GM21723 (cell line): ENCODE measurements around the gene DISC1.
A peak's percentile ranks its signal among the peaks of the same experiment; 100 is the strongest.

Experiments used
- ATAC-seq: cut with Tn5 transposase; IDR thresholded peaks from one replicate; pipeline ENCODE4 v1.9.1; 2021; ENCODE audit warnings: mild to moderate bottlenecking, moderate library complexity; ENCODE audit not compliant: unreplicated experiment

DISC1 gene

DNA sequence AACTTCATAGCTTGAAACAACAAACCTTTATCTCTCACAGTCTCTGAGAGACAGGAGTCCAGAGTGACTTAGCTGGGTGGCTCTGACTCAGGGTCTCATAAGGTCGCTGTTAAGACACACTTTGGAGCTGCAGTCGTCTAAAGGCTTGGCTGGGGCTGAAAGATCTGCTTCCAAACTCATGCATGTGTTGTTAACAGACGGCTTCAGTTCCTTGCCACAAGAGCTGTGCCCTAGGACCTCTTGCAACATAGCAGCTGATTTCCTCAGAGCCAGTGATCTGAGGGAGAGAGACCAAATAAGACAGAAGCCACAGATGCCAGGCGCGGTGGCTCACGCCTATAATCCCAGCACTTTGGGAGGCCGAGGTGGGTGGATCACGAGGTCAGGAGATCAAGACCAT lies 176.8 kb downstream of the DISC1 start:
- no peak for ATAC-seq

DNA sequence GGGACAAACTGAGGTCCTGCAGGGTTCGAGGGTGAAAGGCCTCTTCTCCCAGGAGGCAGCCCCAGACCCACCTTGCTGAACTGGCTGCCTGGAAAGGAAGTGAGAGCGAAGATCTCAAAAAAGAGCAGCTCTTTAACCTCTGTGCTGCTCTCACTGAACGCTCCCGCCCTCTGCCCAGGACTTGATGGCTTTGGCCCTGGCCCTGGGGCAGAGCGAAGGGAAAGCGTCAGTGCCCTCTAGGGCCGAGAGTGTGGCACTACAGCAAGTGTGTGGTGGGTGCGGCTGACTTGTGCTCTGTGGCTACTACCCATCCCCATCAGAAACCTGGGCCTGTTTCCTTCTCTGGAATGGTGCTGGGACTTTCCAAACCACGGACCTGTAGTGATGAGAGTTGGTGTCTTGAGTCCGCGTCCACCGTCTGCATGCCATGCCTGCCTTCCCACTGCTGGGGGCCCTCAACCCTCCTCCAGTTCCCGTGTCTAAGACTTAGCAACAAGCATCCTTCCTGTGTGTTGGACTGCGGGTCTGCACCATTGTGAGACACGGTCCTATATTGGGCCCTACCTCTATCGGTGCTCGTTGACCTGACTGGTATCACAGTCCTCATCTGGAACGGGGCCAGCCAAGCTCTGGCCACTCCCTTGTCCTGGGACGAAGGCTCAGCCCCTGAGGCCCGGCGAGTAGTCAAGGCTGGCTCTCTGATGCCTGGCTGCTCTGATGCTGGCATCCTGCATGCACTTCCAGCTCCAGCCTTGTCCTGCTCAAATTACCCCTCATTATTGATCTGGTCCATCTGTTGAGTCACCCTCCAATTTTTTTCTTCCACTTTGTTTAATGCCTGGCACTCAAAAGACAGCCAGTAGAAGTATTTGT lies 180.3 kb downstream of the DISC1 start:
- ATAC-seq, result peak; percentile 92

DNA sequence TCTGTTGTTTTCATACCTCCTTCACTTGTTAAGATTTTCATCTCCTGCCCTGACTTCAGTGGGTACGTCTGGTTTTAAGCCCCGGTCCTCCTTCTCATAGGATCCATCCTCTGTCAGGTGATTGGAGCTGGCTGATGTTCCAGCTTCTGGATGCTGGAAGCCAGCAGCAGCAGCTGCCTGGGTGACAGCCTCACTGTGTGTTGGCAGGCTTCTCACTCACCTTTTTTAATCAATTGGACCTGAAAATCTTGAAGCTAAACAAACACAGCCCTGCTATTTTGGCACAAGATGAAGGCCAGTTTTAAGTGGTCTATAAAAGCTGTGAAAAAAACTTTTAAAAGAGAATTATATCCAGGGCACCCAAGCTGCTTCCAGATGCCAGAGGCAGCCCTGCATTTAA lies 181.0 kb downstream of the DISC1 start:
- ATAC-seq, result no peak

DNA sequence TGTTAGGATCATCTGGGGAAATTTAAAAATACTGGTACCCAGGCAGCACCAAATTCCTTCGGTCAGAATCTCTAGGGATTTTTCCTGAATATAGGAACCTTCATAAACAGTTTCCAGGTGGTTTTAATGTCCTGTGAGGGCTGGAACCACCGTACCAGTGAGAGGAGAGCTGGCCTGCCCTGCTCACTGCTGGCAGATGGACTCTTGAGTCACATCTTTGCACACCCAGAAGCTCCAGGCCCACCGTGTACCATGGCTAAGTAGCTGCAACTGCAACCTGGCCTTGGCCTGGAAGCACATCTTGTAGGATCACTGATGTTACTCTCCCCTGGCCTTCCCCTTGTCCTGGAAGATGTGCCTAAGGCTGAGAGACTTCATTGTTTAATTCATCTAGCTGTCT lies 181.5 kb downstream of the DISC1 start:
- no peak for ATAC-seq

DNA sequence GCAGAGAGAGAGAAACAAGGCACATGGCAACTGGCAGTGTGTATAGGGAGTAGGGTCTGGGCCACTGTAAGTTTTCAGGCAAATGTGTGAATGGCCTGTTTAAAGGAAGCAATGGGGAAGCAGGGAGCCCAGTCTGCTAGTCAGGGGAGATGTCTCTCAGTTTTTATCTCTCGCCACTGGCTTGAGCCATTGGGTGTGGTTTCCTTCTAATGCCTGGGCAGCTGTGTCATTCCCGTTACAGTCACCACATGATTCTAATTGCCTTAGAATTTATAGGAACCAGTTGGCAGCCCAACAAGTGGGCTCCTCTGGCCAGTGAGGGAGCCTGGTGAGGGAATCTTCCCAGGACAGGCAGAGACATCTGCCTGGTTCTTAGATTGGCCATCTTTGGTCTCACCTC lies 182.4 kb downstream of the DISC1 start:
- no peak for ATAC-seq

DNA sequence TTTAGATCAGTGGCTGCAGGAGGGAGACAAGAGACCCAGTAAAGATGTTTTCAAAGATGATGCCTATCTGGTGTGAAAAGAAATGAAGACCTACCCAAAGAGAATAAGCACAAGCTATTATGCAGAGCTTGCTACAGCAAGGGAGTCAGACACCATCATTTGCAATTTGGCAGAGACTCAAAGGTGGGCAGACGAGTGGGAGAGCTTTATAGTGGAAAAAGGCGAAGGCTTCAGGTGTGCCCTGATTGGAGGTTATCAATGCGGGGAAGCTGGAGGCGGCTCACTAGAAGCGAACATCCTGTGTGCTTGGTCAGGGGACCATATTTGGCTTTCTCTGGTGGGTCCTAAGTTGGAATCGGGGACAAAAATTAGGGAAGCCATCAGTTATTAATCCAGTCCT lies 183.8 kb downstream of the DISC1 start:
- ATAC-seq, result no peak

DNA sequence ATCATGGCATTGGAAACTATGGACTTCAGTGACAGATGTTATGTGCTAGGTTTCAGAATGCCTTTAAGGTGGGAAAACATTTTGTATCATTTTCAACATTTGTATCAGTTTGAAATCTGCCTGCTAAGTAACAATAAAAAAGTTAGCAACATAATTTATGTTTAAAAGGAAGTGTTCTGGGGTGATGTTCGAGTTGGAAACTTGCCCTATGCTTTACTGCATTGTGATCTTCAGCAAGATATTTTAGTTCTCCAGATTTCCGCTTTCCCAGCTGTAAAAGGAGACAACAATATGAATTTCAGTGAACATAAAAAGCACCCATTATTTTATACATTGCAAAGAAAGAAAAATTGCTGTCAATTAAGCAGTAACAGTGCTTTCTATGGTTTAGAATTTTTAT lies 187.4 kb downstream of the DISC1 start:
- no peak for ATAC-seq

DNA sequence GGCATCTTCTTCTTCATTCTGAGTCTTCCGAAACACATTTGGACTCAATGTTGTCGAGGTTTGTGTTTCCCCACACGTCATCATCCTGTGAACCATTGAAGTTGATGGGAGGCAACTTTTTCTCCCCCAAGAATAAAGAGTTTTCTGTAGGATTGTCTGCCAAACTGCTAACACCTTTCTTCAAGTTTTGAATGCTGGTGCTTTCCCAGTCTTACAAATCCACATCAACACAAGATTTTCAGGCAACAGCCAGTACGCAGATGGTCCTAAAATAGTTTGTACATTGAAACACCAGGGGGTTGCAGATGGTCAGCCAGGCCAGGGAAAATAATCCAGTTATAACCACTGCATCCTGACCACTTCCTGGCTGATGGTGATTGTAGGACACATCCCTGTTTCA lies 187.9 kb downstream of the DISC1 start:
- no peak for ATAC-seq

DNA sequence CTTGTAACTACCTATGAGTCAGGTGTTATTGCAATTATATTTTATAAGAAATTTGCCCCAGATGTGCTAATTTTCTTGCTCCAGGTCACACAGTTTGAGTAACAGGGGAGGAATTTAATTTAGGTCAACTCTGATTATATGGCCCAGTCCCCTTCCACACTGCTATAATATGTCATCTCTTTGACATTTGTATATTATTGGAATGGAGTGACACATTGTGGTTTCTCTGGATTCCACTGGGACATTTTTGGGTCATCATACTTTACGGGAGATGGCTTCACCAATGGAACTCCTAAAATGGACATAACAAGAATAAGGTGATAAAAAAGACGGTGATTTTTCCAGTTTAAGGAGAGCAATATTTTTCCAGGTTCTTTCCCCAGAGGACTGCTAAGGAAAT lies 191.2 kb downstream of the DISC1 start:
- no peak for ATAC-seq

DNA sequence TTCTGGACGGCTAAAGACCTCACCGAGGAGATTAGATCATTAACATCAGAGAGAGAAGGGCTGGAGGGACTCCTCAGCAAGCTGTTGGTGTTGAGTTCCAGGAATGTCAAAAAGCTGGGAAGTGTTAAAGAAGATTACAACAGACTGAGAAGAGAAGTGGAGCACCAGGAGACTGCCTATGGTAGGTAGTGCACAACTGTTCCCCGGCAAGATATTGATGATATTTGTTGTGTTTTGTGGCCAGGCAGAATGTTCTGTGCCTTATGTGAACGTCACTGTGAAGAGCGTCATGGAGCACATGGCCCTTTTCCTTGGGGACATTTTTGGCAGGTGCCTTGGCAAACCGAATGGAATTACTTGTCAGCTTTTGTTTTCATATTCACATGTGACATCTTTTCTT lies 191.7 kb downstream of the DISC1 start:
- ATAC-seq, result no peak

DNA sequence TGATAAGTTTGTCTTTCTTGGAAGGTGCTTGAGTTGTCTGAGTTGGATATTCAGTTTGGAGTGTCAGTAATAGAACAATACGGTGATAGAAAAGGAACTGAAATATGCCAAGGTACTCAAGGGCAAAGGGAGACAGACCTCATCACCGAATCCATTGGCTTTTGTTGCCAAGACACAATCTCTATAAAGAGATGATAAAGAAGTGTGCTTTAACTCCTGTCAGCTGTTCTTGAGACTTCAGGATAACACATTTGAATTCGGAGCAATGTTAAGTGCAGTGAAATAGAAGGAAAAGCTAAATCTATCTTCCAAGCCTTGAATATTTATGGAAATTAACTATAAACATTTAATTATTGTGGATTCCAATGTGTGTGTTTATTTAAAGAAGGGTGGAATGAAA lies 194.7 kb downstream of the DISC1 start:
- no peak for ATAC-seq

DNA sequence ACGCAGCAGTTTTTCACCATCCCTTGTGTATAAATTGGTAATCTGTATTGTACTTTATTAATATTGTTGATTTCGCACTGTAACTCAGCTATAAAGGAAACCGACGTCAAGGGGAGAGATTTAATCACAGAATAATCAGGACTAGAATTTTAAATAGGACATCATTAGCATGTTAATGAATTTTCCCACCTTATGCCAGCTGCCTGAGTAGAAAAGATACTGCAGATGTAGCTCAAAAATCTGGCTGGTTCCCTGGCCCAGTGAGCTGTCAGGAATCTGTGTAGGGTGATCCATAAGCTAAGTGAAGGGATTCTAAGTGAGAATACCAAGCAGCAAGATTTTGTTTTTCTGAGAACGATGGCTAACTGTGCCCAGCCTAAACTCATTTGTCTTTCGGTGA lies 195.5 kb downstream of the DISC1 start:
- no peak for ATAC-seq

DNA sequence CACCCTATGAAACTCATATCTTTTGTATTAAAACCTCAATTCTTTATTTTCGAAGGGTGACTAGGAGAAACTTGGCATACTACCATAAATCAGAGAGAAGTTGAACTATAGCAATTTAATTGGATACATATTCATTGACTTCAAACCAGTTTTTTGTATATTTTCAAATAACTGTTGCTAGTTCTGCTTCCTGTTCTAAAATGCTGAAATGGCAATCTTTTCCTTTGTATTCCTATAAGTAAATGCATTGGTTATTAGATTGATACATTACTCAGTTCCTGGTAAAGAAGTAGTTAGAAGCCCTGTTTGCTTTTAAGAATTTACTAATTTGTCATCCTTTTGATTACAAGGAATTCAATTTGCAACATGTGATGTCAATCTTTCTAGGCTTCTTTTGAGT lies 200.0 kb downstream of the DISC1 start:
- no peak for ATAC-seq

DNA sequence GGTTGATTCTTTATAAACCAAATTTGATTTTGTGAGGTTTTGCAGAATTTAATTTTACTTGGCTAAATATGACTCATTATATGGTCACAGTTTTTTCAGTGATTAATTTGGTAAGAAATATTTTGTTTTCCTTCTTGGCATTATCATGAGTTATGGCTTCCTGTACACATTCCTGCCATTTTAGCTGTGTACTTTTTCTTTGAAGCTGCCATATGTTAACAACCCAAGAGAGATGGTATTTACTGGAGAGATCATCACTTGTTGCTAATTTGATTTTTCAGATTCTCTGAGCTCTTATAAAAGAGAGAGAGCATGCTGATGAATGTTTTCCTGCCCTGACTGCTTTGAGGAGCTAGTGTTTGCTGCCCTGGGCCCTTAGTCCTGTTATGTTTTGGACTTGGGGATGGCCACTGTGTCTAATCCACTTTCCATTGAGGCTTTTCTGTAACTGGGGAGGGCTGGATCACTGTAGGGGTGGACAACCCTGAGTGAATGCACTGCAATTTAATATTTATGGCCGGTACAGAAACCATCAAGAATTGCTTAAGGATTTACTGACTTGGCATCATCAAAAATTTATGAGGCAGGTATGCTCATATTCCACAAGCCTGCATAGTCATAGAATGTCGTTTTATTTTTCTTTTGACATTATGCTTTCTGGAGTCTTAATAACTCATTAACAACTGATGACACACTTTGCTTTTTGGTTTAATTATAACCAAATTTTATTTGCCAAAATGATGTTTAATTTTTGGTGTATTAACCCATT lies 200.9 kb downstream of the DISC1 start:
- ATAC-seq, result no peak

DNA sequence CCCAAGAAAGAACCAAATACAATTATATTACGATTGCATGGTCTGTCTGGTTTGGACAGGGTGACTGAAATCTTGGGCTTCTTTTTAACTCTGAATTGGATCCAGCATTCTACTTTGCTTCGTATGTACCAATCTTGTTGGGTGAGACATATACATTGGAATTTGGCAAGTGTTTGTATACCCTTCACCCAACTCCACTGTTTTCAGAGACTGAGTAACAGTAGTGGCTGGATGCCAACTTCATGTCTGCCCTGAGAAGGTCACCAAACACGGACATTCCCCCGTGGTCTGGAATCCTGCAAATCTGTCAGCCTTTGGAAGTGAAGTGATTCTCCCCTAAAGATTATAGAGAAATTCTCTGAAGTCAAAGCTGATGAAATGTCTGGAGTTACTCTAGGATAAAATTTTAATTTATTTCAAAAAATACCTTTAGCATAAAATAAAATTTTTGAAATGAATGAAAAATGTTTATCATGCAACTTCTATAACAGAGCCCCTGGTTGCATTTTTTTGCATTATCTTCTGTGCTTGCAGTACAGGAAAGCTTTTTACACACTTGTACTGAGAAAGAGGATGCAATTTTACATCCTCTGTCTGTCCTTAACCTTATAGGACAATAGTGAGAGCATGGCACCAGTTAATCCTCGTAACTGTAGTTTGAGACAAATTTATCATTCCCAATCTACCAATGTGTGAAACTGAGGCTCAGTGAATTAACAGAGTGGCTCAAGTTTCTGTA lies 201.8 kb downstream of the DISC1 start:
- ATAC-seq, result no peak

DNA sequence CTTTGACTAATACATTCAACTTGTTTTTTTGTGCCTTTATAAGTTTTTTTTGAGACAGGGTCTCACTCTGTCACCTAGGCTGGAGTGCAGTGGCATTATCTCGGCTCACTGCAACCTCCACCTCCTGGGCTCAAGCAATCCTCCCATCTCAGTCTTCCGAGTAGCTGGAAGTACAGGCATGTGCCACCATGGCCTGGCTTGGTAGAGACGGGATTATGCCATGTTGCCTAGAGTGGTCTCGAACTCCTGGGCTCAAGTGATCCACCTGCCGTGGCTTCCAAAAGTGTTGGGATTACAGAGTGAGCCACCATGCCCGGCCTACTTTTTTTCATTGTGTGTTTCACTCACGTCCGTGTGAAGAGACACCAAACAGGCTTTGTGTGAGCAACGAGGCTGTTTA lies 202.7 kb downstream of the DISC1 start:
- no peak for ATAC-seq

DNA sequence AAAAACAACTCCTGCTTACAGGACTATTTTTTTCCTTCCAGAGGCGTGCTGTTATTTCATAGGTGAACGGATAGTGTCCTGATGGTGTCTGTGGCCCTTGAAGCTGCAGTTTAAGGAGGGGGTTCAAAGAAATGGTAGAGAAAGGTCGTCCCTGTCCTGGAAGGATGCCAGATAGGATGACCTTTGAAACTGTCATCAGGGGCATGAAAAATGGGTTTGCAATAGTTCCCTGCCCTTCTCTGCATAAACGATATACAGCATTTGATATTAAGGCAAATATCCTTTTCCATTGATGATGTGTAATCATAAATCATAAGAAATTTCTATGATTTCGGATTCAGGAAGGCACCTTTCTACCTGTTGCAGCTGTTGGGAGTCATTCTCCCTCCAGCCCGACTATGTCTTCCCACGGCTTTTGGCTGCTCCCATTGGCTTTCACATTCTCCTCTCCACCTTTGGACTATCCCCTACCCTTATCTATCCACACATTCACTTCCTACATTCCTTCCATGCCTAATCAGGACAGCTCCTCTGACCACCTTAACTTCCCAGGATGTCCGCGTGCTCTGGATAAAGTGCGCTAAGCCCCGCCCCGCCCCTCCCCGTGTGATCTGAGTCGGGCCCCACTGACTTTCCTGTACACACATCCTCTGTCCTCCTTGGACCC lies 209.8 kb downstream of the DISC1 start:
- ATAC-seq, result no peak

DNA sequence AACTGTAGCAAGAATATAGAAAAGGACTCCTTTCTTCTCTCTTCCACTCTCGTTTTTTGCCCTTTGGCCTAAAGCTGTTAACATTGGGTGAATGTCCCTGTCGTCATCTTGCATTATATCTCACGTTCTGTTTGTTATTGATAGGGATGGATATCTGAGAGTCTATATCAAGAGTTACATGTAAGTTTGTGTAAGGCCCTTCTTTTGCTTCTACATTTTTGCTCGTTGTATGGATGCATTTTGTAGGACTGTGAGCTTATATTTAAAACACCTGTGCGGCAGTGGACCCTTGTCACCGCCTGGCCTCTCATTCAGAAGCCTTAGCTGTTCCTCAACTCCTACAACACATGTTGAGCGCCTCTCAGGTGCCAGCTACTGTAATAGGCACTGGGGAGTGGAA lies 211.9 kb downstream of the DISC1 start:
- ATAC-seq, result no peak

DNA sequence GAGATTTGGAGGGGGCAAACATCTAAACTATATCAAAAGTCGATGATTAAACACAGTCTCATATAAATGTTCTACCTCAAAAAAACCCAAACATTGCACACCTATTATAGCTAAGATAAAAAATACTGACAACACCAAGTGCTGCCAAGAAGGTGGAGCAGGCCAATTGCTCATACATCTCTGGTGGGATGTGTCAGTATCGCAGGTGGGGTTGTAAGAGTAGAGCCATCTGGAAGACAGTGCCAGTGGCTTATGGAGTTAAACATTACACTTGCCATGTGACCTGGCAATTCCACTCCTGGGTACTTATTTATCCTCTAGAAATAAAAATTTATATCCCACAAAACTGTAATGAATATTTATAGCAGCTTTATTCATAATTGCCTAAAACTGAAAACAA lies 213.4 kb downstream of the DISC1 start:
- no peak for ATAC-seq

DNA sequence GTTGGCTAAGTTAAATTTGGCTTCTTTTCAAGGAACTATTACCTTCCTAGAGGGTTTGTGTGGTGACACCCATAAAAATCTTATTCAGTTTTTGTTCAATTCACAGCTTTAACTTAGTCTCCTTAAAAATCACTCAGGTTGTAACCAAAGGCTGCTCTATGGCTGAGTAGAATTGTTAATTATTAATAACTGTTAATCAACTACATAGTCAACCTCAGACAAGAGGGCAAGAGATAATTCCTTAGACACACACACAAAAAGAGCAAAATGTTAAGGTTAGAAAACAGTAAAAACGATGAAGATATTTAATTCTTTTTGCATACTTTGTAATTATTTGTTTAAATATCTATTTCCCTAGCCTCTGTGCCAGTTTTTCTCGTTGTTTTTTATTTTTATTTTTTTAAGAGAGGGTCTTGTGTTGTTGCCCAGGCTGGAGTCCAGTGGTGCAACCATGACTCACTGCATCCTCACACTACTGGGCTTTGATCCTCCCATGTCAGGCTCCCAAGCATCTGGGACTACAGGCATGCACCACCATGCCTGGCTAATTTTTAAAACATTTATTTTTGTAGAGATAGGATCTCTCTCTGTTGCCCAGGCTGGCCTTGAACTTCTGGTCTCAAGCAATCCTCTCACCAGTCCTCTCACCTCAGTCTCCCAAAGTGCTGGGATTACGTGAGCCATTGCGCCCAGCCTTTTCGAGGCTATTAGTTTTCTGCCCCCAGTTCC lies 215.2 kb downstream of the DISC1 start:
- ATAC-seq, result no peak
